ENCODE measurements around the gene DCDC2C. TPM values are rescaled to one million over a fixed set of nuclear protein-coding genes. Genes with fewer than 3 reads are reported as not detected.

The DCDC2C gene
- polyA plus RNA-seq, 1 of the 3 experiments (the other 2 are of a cell fraction) = not detected

GRCh38 chr2:3675687-3676086 lies 27.7 kb upstream of the DCDC2C start:
- H3K27me3 ChIP-seq (ENCODE audit: insufficient read depth) = no peaks in the 10 kb centered on the region; the same call in 1 of the 2 replicates
- ChIA-PET POLR2A (no interaction called here), CTCF (no interaction called here)
- H4K20me1 ChIP-seq (ENCODE audit: insufficient read depth) = no peaks in the 10 kb centered on the region
- no peak overlapping the region for H3K4me3 ChIP-seq (ENCODE audit: low read depth in 2 of 2, low read length in 1 of 2)
- H3K4me1 ChIP-seq (ENCODE audit: control insufficient read depth in 1 of 2, insufficient read depth in 2 of 2, low read depth in 1 of 2, low read length in 1 of 2) = peaks cover 0 to 18% of the 10 kb centered on the region in 2 experiments; a peak in 1 of 4 replicates
- H3K79me2 ChIP-seq (ENCODE audit: insufficient read depth) = no peaks in the 10 kb centered on the region
- H3K36me3 ChIP-seq (replicated peaks in 1 of 2; ENCODE audit: control insufficient read depth in 1 of 2, insufficient read depth in 2 of 2, low read length in 1 of 2) = no peaks in the 10 kb centered on the region
- no peaks in the 10 kb centered on the region for H3K9me2 ChIP-seq
- no peak overlapping the region for H3K27ac ChIP-seq (ENCODE audit: low read depth in 2 of 2, low read length in 1 of 2)
- no peak overlapping the region for H2AFZ ChIP-seq (ENCODE audit: low read depth)
- no peak for DNase-seq
- TF ChIP-seq MEF2A (IDR thresholded peaks at IDR 0.05; ENCODE audit: borderline replicate concordance, low read depth) (no peak), EP300 (IDR thresholded peaks at IDR 0.05; ENCODE audit: borderline replicate concordance in 1 of 2, low read depth in 1 of 2, low read length in 1 of 2) (no peak), TAF1 (IDR thresholded peaks at IDR 0.05; ENCODE audit: borderline replicate concordance, low read depth, low read length) (no peak), SIN3A (IDR thresholded peaks at IDR 0.05; ENCODE audit: borderline replicate concordance, low read depth, low read length) (no peak), FOXM1 (IDR thresholded peaks at IDR 0.05; ENCODE audit: low read depth) (no peak), ZBTB33 (IDR thresholded peaks at IDR 0.05; ENCODE audit: borderline replicate concordance, low read depth) (no peak)
- no peaks in the 10 kb centered on the region for H3F3A ChIP-seq (replicated peaks; ENCODE audit: insufficient read depth)
- no peaks in the 10 kb centered on the region for H3K9me3 ChIP-seq
- 56% methylated on average over 2 of the region's 4 CpGs for WGBS (ENCODE audit: low lambda C conversion rate)
- H3K9ac ChIP-seq = no peak overlapping the region
- H3K4me2 ChIP-seq = no peak overlapping the region

GRCh38 chr2:3677436-3677835 lies 25.9 kb upstream of the DCDC2C start:
- Histone ChIP-seq H3K79me2 (ENCODE audit: insufficient read depth) (no peaks in the 10 kb centered on the region), H3K9me2 (no peaks in the 10 kb centered on the region), H3K27me3 (ENCODE audit: insufficient read depth) (no peaks in the 10 kb centered on the region; the same call in 1 of the 2 replicates), H3K27ac (ENCODE audit: low read depth in 2 of 2, low read length in 1 of 2) (no peak overlapping the region), H3F3A (replicated peaks; ENCODE audit: insufficient read depth) (no peaks in the 10 kb centered on the region), H3K9me3 (no peaks in the 10 kb centered on the region), H3K4me3 (ENCODE audit: low read depth in 2 of 2, low read length in 1 of 2) (no peak overlapping the region), H3K9ac (no peak overlapping the region), H3K4me1 (ENCODE audit: control insufficient read depth in 1 of 2, insufficient read depth in 2 of 2, low read depth in 1 of 2, low read length in 1 of 2) (peaks cover 0 to 18% of the 10 kb centered on the region in 2 experiments; a peak in 1 of 4 replicates), H3K36me3 (replicated peaks in 1 of 2; ENCODE audit: control insufficient read depth in 1 of 2, insufficient read depth in 2 of 2, low read length in 1 of 2) (no peaks in the 10 kb centered on the region), H4K20me1 (ENCODE audit: insufficient read depth) (no peaks in the 10 kb centered on the region), H2AFZ (ENCODE audit: low read depth) (no peak overlapping the region), H3K4me2 (no peak overlapping the region)
- no peak for DNase-seq
- WGBS (ENCODE audit: low lambda C conversion rate) = 43% methylated on average over 8 of the region's 9 CpGs
- ChIA-PET CTCF (interaction anchor here (2.7 kb wide), 1 partner anchor 15 kb away, joined by 9 read pairs; no protein-coding TSS in a partner anchor), POLR2A (no interaction called here)
- TF ChIP-seq TAF1 (IDR thresholded peaks at IDR 0.05; ENCODE audit: borderline replicate concordance, low read depth, low read length) (no peak), ZBTB33 (IDR thresholded peaks at IDR 0.05; ENCODE audit: borderline replicate concordance, low read depth) (no peak), PBX3 (IDR thresholded peaks at IDR 0.05) (no peak), IRF3 (IDR thresholded peaks at IDR 0.05; ENCODE audit: low read depth, low read length) (no peak), NRF1 (IDR thresholded peaks at IDR 0.05; ENCODE audit: low read depth, low read length) (no peak), POLR2AphosphoS5 (IDR thresholded peaks at IDR 0.05; ENCODE audit: low read depth, low read length) (no peak), RFX5 (IDR thresholded peaks at IDR 0.05; ENCODE audit: low read length) (no peak)
